ENCODE results near the gene SLC20A1.
"Not testable (repeated sequence)": the region's sequence is repeated elsewhere in the genome, so short reads cannot be mapped to it uniquely, and the experiment has no call there.

SLC20A1 gene, protein sequence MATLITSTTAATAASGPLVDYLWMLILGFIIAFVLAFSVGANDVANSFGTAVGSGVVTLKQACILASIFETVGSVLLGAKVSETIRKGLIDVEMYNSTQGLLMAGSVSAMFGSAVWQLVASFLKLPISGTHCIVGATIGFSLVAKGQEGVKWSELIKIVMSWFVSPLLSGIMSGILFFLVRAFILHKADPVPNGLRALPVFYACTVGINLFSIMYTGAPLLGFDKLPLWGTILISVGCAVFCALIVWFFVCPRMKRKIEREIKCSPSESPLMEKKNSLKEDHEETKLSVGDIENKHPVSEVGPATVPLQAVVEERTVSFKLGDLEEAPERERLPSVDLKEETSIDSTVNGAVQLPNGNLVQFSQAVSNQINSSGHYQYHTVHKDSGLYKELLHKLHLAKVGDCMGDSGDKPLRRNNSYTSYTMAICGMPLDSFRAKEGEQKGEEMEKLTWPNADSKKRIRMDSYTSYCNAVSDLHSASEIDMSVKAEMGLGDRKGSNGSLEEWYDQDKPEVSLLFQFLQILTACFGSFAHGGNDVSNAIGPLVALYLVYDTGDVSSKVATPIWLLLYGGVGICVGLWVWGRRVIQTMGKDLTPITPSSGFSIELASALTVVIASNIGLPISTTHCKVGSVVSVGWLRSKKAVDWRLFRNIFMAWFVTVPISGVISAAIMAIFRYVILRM

DNA sequence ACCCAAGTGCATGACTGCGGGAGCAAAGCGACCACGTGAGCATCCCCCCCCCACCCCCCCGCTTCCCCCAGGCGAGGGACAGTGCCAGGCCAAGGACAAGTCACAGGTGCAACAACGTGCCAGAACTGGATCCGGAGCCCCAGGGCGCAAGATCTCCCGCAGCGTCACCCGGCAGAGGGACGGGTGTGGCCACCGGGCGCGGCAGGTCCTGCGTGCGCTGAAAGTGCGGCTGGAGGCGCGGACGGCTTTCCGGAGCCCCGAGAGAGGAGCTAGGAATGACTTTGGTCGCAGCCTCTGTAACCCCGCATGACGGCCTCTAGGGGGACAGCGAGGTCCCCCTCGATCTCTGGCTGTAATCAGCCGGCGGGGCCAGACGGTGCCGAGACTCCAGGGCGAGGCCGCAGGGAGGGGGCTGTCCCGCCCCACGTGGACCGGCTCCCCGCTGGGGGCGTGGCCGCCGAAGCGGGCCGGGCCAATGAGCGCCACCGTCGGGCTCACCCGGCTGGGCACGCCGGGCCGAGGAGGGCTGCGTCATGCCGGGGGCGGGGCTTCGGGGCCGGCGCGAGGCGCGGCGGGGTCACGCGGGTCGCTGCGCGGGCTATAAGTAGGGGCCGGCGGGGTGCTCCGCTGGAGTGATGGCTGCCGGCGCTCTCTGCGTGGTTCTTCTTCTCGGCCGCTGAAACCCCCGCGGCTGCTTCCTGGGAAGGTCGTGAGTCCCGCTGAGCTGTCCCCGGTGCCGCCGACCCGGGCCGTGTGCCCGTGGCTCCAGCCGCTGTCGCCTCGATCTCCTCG is at the start of gene SLC20A1:
Gene SLC20A1, plus strand, starts transcription at position 630 of the 792 bp plus-strand sequence. CDS start 890 bp downstream, outside the sequence.
- DNase-seq (ENCODE audit: low read depth): peak; percentile 88

DNA sequence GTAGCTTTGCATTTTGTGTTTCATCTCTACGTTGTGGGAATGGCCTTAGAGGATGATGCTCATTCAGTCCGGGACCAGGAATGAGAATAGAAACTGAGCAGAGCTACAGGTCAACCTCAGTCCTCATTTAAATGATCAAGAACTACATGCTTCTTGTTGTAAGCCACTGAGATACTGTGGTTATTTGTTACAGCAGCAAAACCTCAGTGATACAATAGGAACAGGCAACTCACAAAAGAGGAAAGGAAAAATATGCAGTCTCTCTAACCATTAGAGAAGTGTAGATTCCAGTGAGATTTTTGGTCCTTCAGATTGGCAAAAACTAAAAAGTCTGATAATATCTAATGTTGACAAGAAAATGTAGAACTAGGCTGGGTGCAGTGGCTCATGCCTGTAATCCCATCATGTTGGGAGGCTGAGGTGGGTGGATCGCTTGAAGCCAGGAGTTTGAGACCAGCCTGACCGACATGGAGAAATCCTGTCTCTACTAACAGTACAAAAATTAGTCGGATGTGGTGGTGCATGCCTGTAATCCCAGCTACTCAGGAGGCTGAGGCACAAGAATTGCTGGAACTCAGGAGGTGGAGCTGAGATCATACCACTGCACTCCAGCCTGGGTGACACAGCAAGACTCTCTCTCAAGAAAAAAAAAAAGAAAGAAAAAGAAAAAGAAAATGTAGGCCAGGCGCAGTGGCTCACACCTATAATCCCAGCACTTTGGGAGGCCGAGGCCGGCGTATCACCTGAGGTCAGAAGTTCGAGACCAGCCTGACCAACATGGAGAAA is 48.0 kb upstream of the SLC20A1 start:
- DNase-seq (ENCODE audit: low read depth): no peak

- no peak for DNase-seq (ENCODE audit: low read depth)
Observed at GRCh38 chr2:112600634-112601033, 45.1 kb upstream of the SLC20A1 start.

- DNase-seq (ENCODE audit: low read depth): no peak
Observed at GRCh38 chr2:112601754-112602153, 44.0 kb upstream of the SLC20A1 start.

- DNase-seq (ENCODE audit: low read depth): no peak
Observed at GRCh38 chr2:112602917-112603316, 42.8 kb upstream of the SLC20A1 start.

DNA sequence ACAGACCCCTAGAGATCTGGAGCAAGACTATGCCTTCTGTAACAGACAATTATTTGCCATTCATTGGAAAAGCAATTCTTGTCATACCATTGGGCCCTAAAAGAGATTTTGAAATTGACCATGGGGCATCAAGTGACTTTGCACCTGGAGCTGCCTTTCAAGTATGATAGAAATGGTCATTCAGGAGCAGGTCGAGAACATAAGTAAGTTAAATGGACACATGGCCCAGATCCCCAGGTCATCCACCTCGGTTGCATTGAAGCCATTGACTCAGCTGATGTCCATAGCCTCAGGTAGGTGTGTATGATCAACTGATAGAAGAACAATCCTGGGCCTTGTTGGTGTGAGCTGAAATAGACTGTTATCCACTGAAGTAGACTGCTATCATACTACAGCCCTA is 42.0 kb upstream of the SLC20A1 start:
- no peak for DNase-seq (ENCODE audit: low read depth)

- DNase-seq (ENCODE audit: low read depth): no peak
Observed at GRCh38 chr2:112604952-112605351, 40.8 kb upstream of the SLC20A1 start.

DNA sequence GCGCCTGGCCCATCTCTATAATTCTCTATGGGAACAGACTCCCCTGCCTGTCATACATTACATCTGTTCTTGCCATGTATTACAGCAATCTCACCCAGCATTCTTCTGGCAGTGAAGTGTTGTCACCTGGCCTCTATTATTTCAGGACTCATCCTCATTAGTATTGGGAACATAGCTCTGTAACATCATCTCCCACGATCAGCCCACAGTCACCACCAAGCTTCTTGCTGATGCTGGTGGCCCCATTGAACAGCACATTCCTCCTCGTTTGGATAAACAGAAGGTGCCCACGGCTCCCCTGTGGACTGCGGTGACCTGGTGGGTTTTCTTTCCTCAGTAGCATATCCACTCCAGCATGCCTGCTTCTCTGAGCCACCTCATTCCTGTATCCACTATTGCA is 39.8 kb upstream of the SLC20A1 start:
- DNase-seq (ENCODE audit: low read depth): no peak

GRCh38 chr2:112606547-112606946 is 39.2 kb upstream of the SLC20A1 start:
- DNase-seq (ENCODE audit: low read depth): no peak

DNA sequence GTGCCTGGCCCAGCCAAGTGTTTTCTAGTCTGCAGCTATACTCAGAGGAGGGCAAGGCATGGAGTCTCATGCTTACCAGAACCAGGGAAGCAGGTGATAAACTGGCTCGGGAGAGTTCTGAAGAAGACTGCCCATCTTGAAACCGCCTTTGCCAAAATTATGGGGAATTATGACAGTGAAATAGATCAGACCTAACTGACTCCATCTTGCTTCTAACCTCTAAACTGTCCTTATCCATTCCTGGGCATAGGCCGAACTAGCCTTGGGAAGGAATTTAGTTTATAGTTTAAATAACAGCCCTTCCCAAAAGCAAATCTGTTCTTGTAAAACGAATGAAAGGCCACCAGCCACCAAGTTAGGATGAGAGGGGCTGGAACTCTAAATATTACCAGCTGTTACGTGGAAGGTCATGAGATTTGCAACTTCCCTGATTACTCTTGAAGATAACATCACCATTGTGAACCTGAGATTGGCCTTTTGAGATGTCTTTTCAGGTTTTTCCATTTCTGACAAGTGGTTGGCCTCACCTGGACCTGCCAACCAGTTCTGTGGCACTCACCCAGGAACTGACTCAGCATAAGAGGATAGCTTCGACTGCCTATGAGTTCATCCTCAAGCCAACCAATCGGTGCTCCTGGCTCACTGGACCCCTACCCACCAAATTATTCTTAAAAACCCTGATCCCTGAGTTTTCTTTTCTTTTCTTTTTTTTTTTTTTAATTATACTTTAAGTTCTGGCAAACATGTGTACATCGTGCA is 37.9 kb upstream of the SLC20A1 start:
- DNase-seq (ENCODE audit: low read depth): no peak

DNA sequence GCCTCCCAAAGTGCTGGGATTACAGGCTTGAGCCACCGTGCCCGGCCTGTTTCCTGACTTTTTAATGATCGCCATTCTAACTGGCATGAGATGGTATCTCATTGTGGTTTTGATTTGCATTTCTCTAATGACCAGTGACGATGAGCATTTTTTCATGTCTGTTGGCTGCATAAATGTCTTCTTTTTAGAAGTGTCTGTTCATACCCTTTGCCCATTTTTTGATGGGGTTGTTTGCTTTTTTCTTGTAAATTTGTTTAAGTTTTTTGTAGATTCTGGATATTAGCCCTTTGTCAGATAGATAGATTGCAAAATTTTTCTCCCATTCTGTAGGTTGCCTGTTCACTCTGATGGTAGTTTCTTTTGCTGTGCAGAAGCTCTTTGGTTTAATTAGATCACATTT is 36.4 kb upstream of the SLC20A1 start:
- DNase-seq (ENCODE audit: low read depth): not testable (repeated sequence)

DNA sequence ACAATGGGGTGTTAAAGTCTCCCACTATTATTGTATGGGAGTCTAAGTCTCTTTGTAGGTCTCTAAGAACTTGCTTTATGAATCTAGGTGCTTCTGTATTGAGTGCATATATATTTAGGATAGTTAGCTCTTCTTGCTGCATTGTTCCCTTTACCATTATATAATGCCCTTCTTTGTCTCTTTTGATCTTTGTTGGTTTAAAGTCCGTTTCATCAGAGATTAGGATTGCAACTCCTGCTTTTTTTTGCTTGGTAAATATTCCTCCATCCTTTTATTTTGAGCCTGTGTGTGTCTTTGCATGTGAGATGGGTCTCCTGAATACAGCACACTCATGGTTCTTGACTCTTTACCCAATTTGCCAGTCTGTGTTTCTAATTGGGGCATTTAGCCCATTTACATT is 33.5 kb upstream of the SLC20A1 start:
- DNase-seq (ENCODE audit: low read depth): not testable (repeated sequence)

DNA sequence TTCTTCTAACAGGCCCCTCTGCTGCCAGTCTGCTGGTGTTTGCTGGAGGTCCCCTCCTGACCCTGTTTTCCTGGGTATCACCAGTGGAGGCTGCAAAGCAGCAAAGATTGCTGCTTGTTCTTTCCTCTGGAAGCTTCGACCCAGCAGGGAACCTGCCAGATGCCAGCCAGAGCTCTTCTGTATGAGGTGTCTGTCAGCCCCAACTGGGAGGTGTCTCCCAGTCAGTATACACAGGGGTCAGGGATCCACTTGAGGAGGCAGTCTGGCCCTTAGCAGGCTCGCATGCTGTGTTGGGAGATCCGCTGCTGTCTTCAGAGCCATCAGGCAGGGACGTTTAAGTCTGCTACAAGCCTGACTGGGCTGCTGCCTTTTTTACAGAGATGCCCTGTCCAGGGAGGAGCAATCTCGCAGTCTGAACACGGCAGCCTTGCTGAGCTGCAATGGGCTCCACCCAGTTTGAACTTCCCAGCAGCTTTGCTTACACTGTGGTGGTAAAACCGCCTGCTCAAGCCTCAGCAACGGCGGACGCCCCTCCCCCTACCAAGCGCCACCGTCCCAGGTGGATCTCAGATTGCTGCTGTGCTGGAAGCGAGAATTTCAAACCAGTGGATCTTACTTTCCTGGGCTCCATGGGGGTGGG is 31.4 kb upstream of the SLC20A1 start:
- DNase-seq (ENCODE audit: low read depth): no peak

- no peak for DNase-seq (ENCODE audit: low read depth)
Observed at GRCh38 chr2:112615051-112615450, 30.7 kb upstream of the SLC20A1 start.

DNA sequence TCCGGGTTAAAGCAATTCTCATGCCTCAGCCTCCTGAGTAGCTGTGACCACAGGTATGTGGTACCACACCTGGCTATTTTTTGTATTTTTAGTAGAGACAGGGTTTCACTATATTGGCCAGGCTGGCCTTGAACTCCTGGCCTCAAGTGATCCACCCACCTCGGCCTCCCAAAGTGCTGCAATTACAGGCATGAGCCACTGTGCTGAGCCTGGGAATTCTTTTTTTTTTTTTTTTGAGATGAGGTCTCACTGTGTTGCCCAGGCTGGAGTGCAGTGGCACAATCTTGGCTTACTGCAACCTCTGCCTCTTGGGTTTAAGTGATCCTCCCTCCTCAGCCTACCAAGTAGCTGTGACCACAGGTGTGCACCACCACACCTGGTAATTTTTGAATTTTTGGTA is 29.9 kb upstream of the SLC20A1 start:
- DNase-seq (ENCODE audit: low read depth): not testable (repeated sequence)

- DNase-seq (ENCODE audit: low read depth): no peak
Observed at GRCh38 chr2:112618383-112618782, 27.4 kb upstream of the SLC20A1 start.

GRCh38 chr2:112621790-112622527 is 23.8 kb upstream of the SLC20A1 start:
- peak; percentile 66 for DNase-seq (ENCODE audit: low read depth)

- peak; percentile 79 for DNase-seq (ENCODE audit: low read depth)
Observed at GRCh38 chr2:112622528-112622849, 23.2 kb upstream of the SLC20A1 start.

DNA sequence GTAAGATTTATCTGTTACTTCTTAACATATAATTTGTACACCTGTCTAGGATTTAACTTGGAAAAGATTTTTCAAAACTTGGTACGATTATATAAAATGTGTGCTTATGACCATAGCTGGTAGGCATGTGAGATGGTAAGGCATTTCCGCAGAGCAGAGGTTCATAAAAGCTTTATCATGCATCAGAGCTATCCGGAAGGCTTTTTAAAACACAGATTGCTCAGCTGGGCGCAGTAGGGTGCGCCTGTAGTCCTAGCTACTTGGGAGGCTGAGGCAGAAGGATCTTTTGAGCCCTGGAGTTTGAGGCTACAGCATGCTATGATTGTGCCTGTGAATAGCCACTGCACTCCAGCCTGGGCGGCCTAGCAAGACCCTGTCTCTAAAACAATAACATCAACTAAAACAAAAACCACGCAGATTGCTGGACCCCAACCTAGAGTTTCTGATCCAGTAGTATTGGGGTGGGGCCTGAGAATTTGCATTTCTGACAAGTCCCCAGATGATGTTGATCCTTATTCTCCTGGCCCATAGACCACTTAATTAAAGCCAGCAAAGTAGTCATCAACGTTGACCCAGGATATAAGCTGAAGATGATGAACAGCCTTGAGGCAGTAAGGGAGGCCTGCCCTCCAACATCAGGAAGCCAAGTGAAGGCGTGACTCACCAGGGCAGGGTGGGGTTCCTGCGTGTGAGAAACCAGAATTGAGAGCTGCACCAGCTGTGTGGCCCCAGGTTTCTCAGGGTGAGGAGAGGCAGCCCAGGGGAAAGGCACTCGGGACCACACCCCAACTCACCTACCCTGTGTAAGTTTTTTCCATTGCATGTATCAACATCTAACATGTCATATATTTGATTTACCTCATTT is 21.6 kb upstream of the SLC20A1 start:
- peak; percentile 76 for DNase-seq (ENCODE audit: low read depth)

Data from GM04504 (cell line).